Activated naive CD8-positive, alpha-beta T cell treated with anti-CD3 and anti-CD28 coated beads, Interleukin-2, amount 50 U/mL, for 24 hours (primary cell): ENCODE results near the gene IL27RA.
"Not testable (repeated sequence)": the region's sequence is repeated elsewhere in the genome, so short reads cannot be mapped to it uniquely, and the experiment has no call there.

Experiments used
- ATAC-seq: fragments of 150-1000 bp; cut with Tn5 transposase; one replicate; pipeline ENCODE4 v1.10.0; 2021
- DNase-seq: peaks from one replicate; pipeline ENCODE4 v3.0.0; 2021
- H3K27ac Mint-ChIP-seq: one replicate; pipeline ENCODE4 v1.8.0; 2021; ENCODE audit warnings: mild to moderate bottlenecking, mixed read lengths
- H3K27me3 Mint-ChIP-seq: one replicate; pipeline ENCODE4 v1.8.0; 2021; ENCODE audit warnings: mixed read lengths
- H3K36me3 Mint-ChIP-seq: one replicate; pipeline ENCODE4 v1.8.0; 2021; ENCODE audit warnings: low read depth, mixed read lengths
- H3K4me1 Mint-ChIP-seq: one replicate; pipeline ENCODE4 v1.8.0; 2021; ENCODE audit warnings: mixed read lengths
- H3K4me3 Mint-ChIP-seq: one replicate; pipeline ENCODE4 v1.8.0; 2021; ENCODE audit warnings: mild to moderate bottlenecking, moderate library complexity, mixed read lengths
- H3K9me3 Mint-ChIP-seq: one replicate; pipeline ENCODE4 v1.8.0; 2021; ENCODE audit warnings: mixed read lengths

Gene IL27RA

DNA sequence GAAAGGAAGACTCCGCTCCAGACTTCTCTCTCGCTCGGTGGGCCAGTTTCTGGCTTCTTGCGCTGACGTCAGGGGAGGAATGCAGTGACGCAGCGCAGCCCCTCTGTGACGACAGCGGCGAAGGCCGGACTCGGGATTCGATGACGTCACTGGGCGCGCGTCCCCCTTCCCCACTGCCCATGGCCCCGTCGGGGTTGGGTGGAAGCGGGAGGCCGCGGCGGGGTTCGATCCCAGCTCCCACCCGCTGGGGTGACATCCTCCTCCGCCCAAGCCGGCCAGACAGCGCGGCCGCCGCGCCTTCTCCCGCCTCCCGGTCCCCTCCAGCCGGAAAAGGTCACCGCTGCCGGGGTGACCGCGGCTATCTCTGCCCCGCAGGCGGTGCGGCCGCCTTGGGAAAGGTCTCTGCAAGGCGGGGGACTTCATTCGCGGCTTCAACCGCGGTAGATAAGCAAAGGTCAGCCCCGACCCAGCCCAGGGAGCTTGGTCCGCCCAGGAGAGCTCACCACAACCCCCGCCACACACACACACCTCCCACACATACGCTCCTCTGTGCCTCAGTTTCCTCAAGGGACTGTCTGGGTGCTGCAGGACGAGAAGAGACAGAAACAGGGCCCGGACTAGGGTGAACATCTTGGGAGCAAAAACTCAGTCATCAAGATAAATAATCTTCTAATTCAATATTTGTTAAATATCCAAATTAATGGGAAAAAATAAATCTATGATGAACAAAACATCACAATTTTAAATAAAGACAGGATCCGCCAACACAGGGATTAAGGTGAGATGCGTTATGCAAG, 24.6 kb upstream of the IL27RA start:
- no peaks in the 10 kb centered on the region for H3K9me3 Mint-ChIP-seq
- peak overlapping the region; percentile 92 for H3K4me3 Mint-ChIP-seq
- peak overlapping the region; percentile 99 for H3K27ac Mint-ChIP-seq
- H3K36me3 Mint-ChIP-seq = peaks cover 4% of the 10 kb centered on the region
- peak; percentile 17 for ATAC-seq
- peak; percentile 86 for DNase-seq
- peaks cover 41% of the 10 kb centered on the region for H3K4me1 Mint-ChIP-seq
- no peaks in the 10 kb centered on the region for H3K27me3 Mint-ChIP-seq

DNA sequence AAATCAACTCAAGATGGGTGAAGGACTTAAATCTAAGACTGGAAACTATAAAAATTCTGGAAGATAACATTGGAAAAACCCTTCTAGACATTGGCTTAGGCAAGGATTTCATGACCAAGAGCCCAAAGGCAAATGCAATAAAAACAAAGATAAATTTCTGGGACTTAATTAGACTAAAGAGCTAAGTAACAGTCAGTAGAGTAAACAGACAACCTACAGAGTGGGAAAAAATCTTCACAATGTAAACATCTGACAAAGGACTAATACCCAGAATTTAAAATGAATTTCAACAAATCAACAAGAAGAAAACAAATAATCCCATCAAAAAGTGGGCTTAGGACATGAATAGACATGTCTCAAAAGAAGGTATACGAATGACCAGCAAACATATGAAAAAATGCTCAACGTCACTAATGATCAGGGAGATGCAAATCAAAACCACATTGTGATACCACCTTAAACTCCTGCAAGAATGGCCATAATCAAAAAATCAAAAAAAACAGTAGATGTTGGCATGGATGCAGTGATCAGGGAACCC, 19.1 kb upstream of the IL27RA start:
- Mint-ChIP-seq H3K4me1 (peaks cover 11% of the 10 kb centered on the region), H3K27ac (no peak overlapping the region)

DNA sequence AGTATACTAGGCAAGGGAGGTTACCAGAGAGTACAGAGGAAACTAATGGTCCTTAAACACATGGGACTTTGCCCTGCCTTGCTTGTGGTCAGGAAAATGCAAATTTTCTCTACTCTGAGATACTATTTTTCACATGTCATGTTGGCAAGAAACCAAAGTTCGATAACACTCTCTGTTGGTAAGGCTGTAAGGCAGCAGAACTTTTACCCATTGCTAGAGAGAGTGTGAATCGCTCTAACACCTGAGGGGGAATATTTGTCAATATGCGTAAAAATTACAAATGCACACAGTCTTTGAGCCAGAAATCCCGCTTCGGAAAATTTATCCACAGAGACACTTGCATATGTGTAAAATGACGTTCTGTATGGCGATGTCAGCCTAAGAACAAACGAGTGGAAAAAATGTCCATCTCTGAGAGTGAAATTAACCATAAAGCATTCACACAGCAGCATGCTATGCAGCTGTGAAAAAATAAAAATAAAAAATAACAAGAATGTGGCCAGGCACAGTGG, 16.0 kb upstream of the IL27RA start:
- H3K27me3 Mint-ChIP-seq = no peaks in the 10 kb centered on the region
- H3K36me3 Mint-ChIP-seq = no peaks in the 10 kb centered on the region
- no peaks in the 10 kb centered on the region for H3K9me3 Mint-ChIP-seq
- no peak for DNase-seq
- ATAC-seq = peak; percentile 46
- peak overlapping the region; percentile 59 for H3K27ac Mint-ChIP-seq
- H3K4me1 Mint-ChIP-seq = peaks cover 8% of the 10 kb centered on the region
- no peak overlapping the region for H3K4me3 Mint-ChIP-seq

More for the DNA sequence above, 19.1 kb upstream of the IL27RA start:
- no peaks in the 10 kb centered on the region for H3K36me3 Mint-ChIP-seq
- H3K4me3 Mint-ChIP-seq = no peak overlapping the region
- H3K27me3 Mint-ChIP-seq = no peaks in the 10 kb centered on the region
- no peaks in the 10 kb centered on the region for H3K9me3 Mint-ChIP-seq
- no peak for DNase-seq
- no peak for ATAC-seq

DNA sequence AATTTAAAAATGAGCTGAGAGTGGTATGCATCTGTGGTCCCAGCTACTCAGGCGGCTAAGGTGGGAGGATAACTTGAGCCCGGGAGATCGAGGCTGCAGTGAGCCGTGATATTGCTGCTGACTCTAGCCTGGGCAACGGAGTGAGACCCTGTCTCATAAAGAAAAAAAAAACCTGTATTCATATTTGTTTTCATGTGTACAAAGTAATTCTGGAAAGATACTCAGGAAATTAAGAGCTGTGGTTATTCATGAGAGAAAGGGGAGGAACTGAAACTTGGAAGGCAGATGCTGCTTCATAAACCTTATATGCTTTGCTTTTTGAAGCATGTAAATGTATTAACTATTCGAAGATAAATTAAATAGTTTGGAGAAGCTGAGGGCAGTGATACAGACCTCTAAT, 12.5 kb upstream of the IL27RA start:
- DNase-seq = no peak
- Mint-ChIP-seq H3K36me3 (no peaks in the 10 kb centered on the region), H3K27me3 (no peaks in the 10 kb centered on the region), H3K4me1 (peaks cover 22% of the 10 kb centered on the region), H3K9me3 (no peaks in the 10 kb centered on the region), H3K27ac (no peak overlapping the region), H3K4me3 (no peak overlapping the region)
- no peak for ATAC-seq

DNA sequence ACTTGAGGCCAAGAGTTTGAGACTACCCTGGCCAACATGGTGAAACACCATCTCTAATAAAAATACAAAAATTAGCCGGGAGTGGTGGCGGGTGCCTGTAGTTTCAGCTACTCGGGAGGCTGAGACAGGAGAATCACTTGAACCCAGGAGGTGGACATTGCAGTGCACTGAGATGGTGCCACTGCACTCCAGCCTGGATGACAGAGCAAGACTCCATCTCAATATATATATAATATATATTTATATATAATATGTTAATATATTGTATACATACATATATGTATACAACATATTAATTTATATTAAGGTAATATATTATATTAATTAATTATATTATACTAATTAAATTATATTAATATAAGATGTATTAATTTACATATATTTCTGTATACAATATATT, 11.8 kb upstream of the IL27RA start:
- not testable (repeated sequence) for H3K36me3 Mint-ChIP-seq, ATAC-seq, H3K27me3 Mint-ChIP-seq, H3K9me3 Mint-ChIP-seq, H3K27ac Mint-ChIP-seq, H3K4me3 Mint-ChIP-seq, DNase-seq
- H3K4me1 Mint-ChIP-seq = peaks cover 20% of the 10 kb centered on the region

DNA sequence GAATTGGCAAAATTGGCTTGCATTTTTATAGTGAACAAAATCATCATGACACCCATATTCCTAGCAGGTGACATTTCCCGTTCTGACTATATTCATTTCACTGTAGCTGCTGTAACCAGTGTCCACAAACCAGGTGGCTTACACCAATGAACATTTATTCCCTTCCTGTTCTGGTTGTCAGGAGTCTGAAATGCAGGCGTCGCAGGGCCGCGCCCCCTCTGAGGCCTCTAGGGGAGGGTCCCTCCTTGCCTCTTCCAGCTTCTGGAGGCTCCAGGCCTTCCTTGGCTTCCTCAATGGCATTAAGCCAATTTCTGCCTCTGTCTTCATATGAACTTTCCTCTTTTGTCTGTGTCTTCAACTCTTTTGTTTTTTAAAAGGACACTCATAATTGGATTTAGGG, 10.1 kb upstream of the IL27RA start:
- Mint-ChIP-seq H3K27ac (no peak overlapping the region), H3K36me3 (no peaks in the 10 kb centered on the region), H3K4me3 (no peak overlapping the region), H3K27me3 (no peaks in the 10 kb centered on the region), H3K9me3 (no peaks in the 10 kb centered on the region), H3K4me1 (peaks cover 13% of the 10 kb centered on the region)
- ATAC-seq = no peak
- DNase-seq = no peak

DNA sequence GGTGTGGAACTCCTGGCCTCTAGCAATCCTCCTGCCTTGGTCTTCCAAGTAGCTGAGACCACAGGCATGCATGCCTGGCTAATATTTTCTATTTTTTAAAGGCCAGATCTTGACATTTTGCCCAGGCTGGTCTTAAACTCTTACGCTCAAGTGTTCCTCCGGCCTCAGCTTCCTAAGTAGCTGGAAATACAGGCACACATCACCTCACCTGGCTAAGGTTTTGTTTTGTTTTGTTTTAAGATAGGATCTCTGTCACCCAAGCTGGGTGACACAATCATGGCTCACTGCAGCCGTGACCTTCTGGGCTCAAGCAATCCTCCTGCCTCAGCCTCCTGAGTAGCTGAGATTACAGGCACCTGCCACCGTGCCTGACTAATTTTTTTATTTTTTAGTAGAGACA, 9.1 kb upstream of the IL27RA start:
- Mint-ChIP-seq H3K27me3 (no peaks in the 10 kb centered on the region), H3K36me3 (no peaks in the 10 kb centered on the region), H3K27ac (no peak overlapping the region), H3K4me3 (no peak overlapping the region), H3K4me1 (peaks cover 13% of the 10 kb centered on the region), H3K9me3 (no peaks in the 10 kb centered on the region)
- ATAC-seq = no peak
- DNase-seq = no peak

DNA sequence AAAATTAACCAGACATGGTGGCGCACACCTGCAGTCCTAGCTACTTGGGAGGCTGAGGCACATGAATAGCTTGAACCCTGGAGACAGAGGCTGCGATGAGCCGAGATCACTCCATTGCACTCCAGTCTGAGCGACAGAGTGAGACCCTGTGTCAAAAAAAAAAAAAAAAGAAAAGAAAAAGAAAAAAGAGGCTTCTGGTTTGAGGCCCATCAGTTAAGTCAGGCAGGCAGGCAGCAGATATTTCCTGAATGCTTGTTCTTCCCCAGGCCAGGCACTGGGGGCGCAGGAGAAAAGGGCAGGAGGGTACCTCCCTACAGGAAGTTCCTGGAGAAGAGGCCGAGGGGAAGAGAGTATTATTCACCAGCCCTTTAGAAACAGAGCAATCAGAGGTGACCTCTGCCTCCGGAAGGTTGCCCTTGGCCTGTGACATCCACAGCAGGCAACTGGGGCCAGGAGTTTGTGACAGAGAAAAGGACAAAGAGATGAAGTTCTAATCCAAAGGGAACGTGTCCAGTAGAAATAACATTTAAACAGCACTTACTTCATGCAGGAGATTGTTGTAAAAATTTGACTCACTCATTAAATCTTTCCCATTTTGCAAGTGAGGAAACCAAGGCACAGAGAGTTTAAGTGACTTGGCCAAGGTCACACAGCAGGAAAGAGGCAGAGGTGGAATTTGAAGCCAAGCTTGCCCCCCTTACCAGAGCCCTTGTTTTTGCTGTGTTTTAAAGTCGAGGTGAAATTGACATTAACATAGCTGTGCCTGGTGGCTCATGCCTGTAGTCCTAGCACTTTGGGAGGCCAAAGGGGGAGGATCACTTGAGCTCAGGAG, 7.9 kb upstream of the IL27RA start:
- H3K4me1 Mint-ChIP-seq = peaks cover 13% of the 10 kb centered on the region
- H3K4me3 Mint-ChIP-seq = no peak overlapping the region
- peak overlapping the region; percentile 41 for H3K27ac Mint-ChIP-seq
- no peak for ATAC-seq
- H3K9me3 Mint-ChIP-seq = no peaks in the 10 kb centered on the region
- no peaks in the 10 kb centered on the region for H3K36me3 Mint-ChIP-seq
- DNase-seq = peak; percentile 40
- no peaks in the 10 kb centered on the region for H3K27me3 Mint-ChIP-seq

DNA sequence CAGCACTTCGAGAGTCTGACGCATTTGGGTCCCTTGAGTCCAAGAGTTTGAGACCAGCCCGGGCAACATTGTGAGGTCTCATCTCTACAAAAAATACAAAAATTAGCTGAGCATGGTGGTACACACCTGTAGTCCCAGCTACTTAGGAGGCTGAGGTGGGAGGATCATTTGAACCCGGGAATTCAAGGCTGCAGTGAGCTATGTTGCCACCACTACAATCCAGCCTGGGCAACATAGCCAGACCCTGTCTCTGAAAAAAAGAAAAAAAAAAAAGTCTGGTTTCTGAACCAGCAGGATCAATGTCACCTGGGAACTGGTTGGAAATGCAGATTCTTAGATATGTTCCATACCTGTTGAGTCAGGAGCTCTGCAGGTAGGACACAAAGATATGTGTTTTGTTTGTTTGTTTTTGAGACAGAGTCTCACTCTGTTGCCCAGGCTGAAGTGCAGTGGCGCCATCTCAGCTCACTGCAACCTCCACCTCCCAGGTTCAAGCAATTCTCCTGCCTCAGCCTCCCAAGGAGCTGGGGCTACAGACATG, 4.8 kb upstream of the IL27RA start:
- ATAC-seq, H3K36me3 Mint-ChIP-seq, H3K27ac Mint-ChIP-seq, H3K4me3 Mint-ChIP-seq, H3K27me3 Mint-ChIP-seq, DNase-seq, H3K9me3 Mint-ChIP-seq: not testable (repeated sequence)
- peaks cover 18% of the 10 kb centered on the region for H3K4me1 Mint-ChIP-seq

DNA sequence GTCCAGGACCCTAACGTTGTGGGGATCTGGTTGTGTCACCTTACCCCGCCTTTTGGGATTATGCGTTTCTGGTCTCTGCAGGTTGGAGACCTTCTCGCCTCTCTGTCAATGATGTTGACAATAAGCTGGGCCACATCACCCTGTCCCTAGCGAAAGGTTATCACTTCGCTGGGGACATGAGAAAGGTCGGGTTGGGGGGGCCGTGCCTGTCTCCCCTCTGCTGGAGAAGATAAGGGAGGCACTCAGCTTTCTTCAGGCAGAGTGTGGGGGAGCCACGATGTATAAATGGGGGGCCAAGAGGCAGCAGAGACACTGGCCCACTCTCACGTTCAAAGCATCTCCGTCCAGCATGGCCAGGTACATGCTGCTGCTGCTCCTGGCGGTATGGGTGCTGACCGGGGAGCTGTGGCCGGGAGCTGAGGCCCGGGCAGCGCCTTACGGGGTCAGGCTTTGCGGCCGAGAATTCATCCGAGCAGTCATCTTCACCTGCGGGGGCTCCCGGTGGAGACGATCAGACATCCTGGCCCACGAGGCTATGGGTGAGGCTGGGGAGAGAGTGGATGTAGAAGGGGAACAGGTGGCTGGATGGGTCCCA, 3.6 kb upstream of the IL27RA start, which contains the start of gene RLN3:
Gene RLN3 (plus strand): TSS at position 293 of the 595 bp plus-strand sequence. CDS start 57 bp downstream, at position 350.
- no peaks in the 10 kb centered on the region for H3K9me3 Mint-ChIP-seq
- H3K4me1 Mint-ChIP-seq = peaks cover 19% of the 10 kb centered on the region
- peaks cover 1% of the 10 kb centered on the region for H3K36me3 Mint-ChIP-seq
- H3K27me3 Mint-ChIP-seq = no peaks in the 10 kb centered on the region
- no peak within 1 kb of the TSS for H3K27ac Mint-ChIP-seq
- no peak for DNase-seq
- H3K4me3 Mint-ChIP-seq = no peak within 1 kb of the TSS
- ATAC-seq = no peak

DNA sequence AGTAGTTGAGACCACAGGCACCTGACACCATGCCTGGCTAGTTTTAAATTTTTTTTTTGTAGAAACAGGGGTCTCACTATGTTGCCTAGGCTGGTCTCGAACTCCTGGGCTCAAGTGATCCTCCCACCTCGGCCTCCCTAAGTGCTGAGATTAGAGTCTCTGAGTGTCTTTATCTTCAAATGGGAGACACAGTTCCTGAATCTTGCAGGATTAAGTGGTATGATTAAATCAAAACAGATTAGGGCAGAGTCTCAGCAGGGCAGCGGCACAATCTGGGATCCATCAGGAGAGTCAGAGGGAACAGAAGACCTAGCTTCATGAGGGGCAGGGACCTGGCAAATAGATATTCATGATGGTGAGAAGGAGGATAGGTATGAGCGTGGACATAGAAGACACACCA, 2.7 kb upstream of the IL27RA start:
- Mint-ChIP-seq H3K27ac (no peak overlapping the region), H3K4me3 (no peak overlapping the region), H3K27me3 (no peaks in the 10 kb centered on the region), H3K36me3 (peaks cover 2% of the 10 kb centered on the region), H3K4me1 (peaks cover 13% of the 10 kb centered on the region), H3K9me3 (no peaks in the 10 kb centered on the region)
- ATAC-seq = no peak
- no peak for DNase-seq

DNA sequence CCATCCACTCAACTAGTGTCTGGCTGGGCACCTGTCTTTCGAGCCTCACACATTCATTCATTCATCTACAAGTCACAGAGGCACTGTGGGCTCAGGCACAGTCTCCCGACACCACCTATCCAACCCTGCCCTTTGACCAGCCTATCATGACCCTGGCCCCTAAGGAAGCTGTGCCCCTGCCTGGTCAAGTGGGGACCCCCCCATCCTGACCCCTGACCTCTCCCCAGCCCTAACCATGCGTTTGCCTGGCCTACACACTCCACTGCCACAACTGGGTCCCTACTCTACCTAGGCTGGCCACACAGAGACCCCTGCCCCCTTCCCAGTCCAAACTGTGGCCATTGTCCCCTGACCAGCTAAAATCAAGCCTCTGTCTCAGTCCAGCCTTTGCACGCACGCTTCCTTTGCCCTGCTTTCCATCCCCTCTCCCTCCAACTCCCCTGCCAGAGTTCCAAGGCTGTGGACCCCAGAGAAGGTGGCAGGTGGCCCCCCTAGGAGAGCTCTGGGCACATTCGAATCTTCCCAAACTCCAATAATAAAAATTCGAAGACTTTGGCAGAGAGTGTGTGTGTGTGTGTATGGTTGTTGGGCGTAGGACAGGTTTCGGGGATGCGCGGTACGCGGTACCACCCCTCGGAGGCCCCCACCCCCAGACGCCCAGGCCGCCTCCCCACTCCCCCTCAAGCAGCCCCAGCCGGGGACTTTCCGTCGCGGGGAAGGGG, 404 bp upstream of the IL27RA start:
- peaks cover 16% of the 10 kb centered on the region for H3K4me1 Mint-ChIP-seq
- H3K4me3 Mint-ChIP-seq = peak overlapping the region; percentile 92
- H3K27me3 Mint-ChIP-seq = no peaks in the 10 kb centered on the region
- H3K36me3 Mint-ChIP-seq = peaks cover 6% of the 10 kb centered on the region
- DNase-seq = no peak
- no peak for ATAC-seq
- H3K9me3 Mint-ChIP-seq = no peaks in the 10 kb centered on the region
- peak overlapping the region; percentile 53 for H3K27ac Mint-ChIP-seq

DNA sequence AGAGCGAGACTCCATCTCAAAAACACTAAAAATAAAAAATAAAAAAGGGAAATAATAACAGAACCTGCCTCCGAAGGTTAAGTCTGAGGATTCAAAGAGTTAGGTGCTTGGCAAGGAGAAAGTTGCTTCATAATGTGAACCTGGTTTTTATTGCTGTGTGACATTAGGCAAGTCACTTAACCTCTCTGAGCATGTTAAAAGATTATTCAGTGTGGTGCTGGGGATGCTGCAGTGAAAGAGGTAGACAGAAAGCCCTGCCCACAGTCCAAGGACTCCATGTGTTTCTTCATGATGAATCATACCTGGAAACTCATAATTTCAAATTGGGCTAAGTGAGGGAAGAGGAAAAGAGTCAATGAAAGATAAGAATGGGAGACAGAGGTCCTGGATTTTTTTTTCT, 2.4 kb downstream of the IL27RA start:
- Mint-ChIP-seq H3K4me3 (peak overlapping the region; percentile 53), H3K27me3 (no peaks in the 10 kb centered on the region), H3K9me3 (no peaks in the 10 kb centered on the region), H3K27ac (peak overlapping the region; percentile 86), H3K36me3 (peaks cover 24% of the 10 kb centered on the region), H3K4me1 (peaks cover 17% of the 10 kb centered on the region)
- DNase-seq (no peak), ATAC-seq (no peak)

DNA sequence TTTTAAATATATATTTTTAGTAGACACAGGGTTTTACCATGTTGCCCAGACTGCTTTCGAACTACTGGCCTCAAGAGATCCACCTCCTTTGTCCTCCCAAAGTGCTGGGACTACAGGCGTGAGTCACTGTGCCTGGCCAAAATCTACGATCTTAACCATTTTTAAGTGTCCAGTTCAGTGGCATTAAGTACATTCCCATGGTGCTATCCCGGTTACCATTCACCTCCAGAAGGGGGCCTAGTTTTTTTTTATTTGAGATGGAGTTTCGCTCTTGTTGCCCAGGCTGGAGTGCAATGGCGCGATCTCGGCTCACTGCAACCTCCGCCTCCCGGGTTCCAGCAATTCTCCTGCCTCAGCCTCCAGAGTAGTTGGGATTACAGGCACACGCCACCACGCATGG, 3.6 kb downstream of the IL27RA start:
- peaks cover 30% of the 10 kb centered on the region for H3K36me3 Mint-ChIP-seq
- H3K27me3 Mint-ChIP-seq, ATAC-seq, H3K4me3 Mint-ChIP-seq, H3K9me3 Mint-ChIP-seq, H3K27ac Mint-ChIP-seq, DNase-seq: not testable (repeated sequence)
- H3K4me1 Mint-ChIP-seq = peaks cover 17% of the 10 kb centered on the region
